B cell (primary cell): ENCODE data around the gene KCNIP1. TPM values are rescaled to one million over a fixed set of nuclear protein-coding genes. Genes with fewer than 3 reads are reported as not detected.

Experiments used
- ATAC-seq: fragments of 200-7000 bp; cut with Tn5 transposase; one replicate; pipeline ENCODE4 v1.10.0; 2021; ENCODE audit warnings: low read depth, mild to moderate bottlenecking, moderate number of reproducible peaks, moderate library complexity
- CTCF ChIA-PET: fragments of 350-600 bp; sonication (Branson Sonifier 250); formaldehyde crosslinking; loops from one replicate; lab custom pipeline; 2021; ENCODE audit warnings: antibody characterized with exemption, inconsistent platforms; lab: Charles Lee
- POLR2A ChIA-PET: fragments of 350-600 bp; sonication (Branson Sonifier 250); formaldehyde crosslinking; loops from one replicate; lab custom pipeline; 2021; ENCODE audit warnings: antibody characterized with exemption; lab: Charles Lee
- DNase-seq: peaks from one replicate; pipeline ENCODE4 v3.0.0; 2013
- H2AFZ ChIP-seq: 2 replicates; pipeline ENCODE4 v1.6.1; 2012; ENCODE audit warnings: mild to moderate bottlenecking, low read depth, low read length; ENCODE audit not compliant: insufficient read depth, poor library complexity, severe bottlenecking
- H3K27ac ChIP-seq, 2 donors: 1 replicate in 1 of 2; 2 replicates in 1 of 2; pipeline ENCODE4 v1.5.1; 2012 to 2013; ENCODE audit warnings: low read length in 2 of 2, mild to moderate bottlenecking in 2 of 2, moderate library complexity in 1 of 2
- H3K27me3 ChIP-seq, 4 experiments: fragments of 200-600 bp in 1 of 4; sonication (generic) in 1 of 4; replicated peaks in 1 of 4; 1 replicate in 2 of 4; 2 replicates in 2 of 4; pipeline versions ENCODE4 v1.6.1 to v1.7.0; 2013 to 2016; ENCODE audit warnings: low read length in 3 of 4, mild to moderate bottlenecking in 2 of 4, mixed read lengths in 1 of 4, moderate library complexity in 1 of 4; ENCODE audit not compliant: insufficient read depth in 4 of 4, control insufficient read depth in 3 of 4; ENCODE audit errors: control extremely low read depth in 1 of 4
- H3K36me3 ChIP-seq, 2 experiments: replicated peaks in 1 of 2; 1 replicate in 1 of 2; 2 replicates in 1 of 2; pipeline versions ENCODE4 v1.6.1 to v1.7.1; 2013; ENCODE audit warnings: low read length in 1 of 2; ENCODE audit not compliant: insufficient read depth in 2 of 2, control insufficient read depth in 1 of 2; ENCODE audit errors: control extremely low read depth in 1 of 2, extremely low read depth in 1 of 2
- H3K4me1 ChIP-seq, 2 donors: fragments of 200-600 bp in 1 of 2; sonication (generic) in 1 of 2; 1 replicate in 1 of 2; 2 replicates in 1 of 2; pipeline versions ENCODE4 v1.5.1 to v1.6.1; 2013 to 2017; ENCODE audit warnings: low read length in 2 of 2; ENCODE audit not compliant: control insufficient read depth in 2 of 2, insufficient read depth in 2 of 2
- H3K4me2 ChIP-seq: replicated peaks from 2 replicates; pipeline ENCODE3; 2012; ENCODE audit warnings: mild to moderate bottlenecking, low read depth, low read length; ENCODE audit not compliant: poor library complexity, severe bottlenecking
- H3K4me3 ChIP-seq, 5 experiments: fragments of 200-600 bp in 1 of 5; sonication (generic) in 1 of 5; 1 replicate in 3 of 5; 2 replicates in 2 of 5; pipeline versions ENCODE4 v1.5.1 to v1.7.0; 2011 to 2016; ENCODE audit warnings: low read length in 4 of 5, mild to moderate bottlenecking in 4 of 5, low read depth in 2 of 5, control low read depth in 1 of 5, moderate library complexity in 1 of 5; ENCODE audit not compliant: insufficient read depth in 1 of 5; ENCODE audit errors: control extremely low read depth in 1 of 5, extremely low read depth in 1 of 5
- H3K79me2 ChIP-seq: fragments of 200-600 bp; sonication (generic); one replicate; pipeline ENCODE4 v1.6.0; 2016; ENCODE audit warnings: low read length; ENCODE audit not compliant: control insufficient read depth, insufficient read depth
- H3K9ac ChIP-seq: fragments of 200-600 bp; sonication (generic); 2 replicates; pipeline ENCODE4 v1.6.1; 2017; ENCODE audit warnings: mild to moderate bottlenecking, low read length, moderate library complexity
- H3K9me3 ChIP-seq, 3 donors: one replicate each; pipeline versions ENCODE4 v1.6.1 to v1.7.1; 2013; ENCODE audit warnings: low read length in 2 of 3; ENCODE audit not compliant: control insufficient read depth in 2 of 3, insufficient read depth in 1 of 3; ENCODE audit errors: control extremely low read depth in 1 of 3
- H4K20me1 ChIP-seq: 2 replicates; pipeline ENCODE4 v1.6.0; 2012; ENCODE audit warnings: mild to moderate bottlenecking, low read length; ENCODE audit not compliant: insufficient read depth, control insufficient read depth, poor library complexity, severe bottlenecking
- H3K27ac Mint-ChIP-seq: one replicate; pipeline ENCODE4 v1.8.0; 2021; ENCODE audit warnings: mixed read lengths
- H3K27me3 Mint-ChIP-seq: one replicate; pipeline ENCODE4 v1.8.0; 2021; ENCODE audit warnings: mixed read lengths
- H3K4me1 Mint-ChIP-seq: one replicate; pipeline ENCODE4 v1.8.0; 2021; ENCODE audit warnings: mixed read lengths
- H3K4me3 Mint-ChIP-seq: one replicate; pipeline ENCODE4 v1.8.0; 2021; ENCODE audit warnings: mixed read lengths
- H3K9me3 Mint-ChIP-seq: one replicate; pipeline ENCODE4 v1.8.0; 2022; ENCODE audit warnings: mixed read lengths; ENCODE audit not compliant: insufficient read depth
- CTCF ChIP-seq: fragments of 200-600 bp; IDR thresholded peaks from one replicate; pipeline ENCODE4 v1.8.0; 2022; ENCODE audit warnings: antibody characterized with exemption, mild to moderate bottlenecking
- EZH2 ChIP-seq: IDR thresholded peaks from 2 replicates; pipeline ENCODE4 v1.6.1; 2012; ENCODE audit warnings: borderline replicate concordance, low read depth, mild to moderate bottlenecking, moderate library complexity, low read length; ENCODE audit not compliant: insufficient read depth, poor library complexity, severe bottlenecking
- whole genome bisulfite sequencing: methylation state at CpG from one replicate; pipeline ENCODE4 v1.1.5; 2013; ENCODE audit warnings: missing lambda C conversion rate; ENCODE audit not compliant: insufficient coverage; 5-methylcytosine and 5-hydroxymethylcytosine counted together
- intact Hi-C: fragments of 100-400 bp; cut with micrococcal nuclease; formaldehyde crosslinking; loops from one replicate; pipeline ENCODE4 v1.10.0; 2022
- polyA plus RNA-seq: library from polyadenylated mRNA; depleted of rRNA; stranded (reverse); fragments of >200 nt; gene quantifications from 2 replicates; pipeline ENCODE4 v1.2.3, GENCODE V29; 2012
- total RNA-seq, 2 donors: library from RNA; stranded (reverse); fragments of 120-200 nt in 1 of 2; gene quantifications; 1 replicate in 1 of 2; 2 replicates in 1 of 2; pipeline versions ENCODE4 v1.2.3 to v1.2.4, GENCODE V29; 2013 to 2022

KCNIP1 gene
- total and polyA plus RNA-seq, 2 donors (not counting 1 experiment from before 2014, with no cell fraction given) = not detected

DNA sequence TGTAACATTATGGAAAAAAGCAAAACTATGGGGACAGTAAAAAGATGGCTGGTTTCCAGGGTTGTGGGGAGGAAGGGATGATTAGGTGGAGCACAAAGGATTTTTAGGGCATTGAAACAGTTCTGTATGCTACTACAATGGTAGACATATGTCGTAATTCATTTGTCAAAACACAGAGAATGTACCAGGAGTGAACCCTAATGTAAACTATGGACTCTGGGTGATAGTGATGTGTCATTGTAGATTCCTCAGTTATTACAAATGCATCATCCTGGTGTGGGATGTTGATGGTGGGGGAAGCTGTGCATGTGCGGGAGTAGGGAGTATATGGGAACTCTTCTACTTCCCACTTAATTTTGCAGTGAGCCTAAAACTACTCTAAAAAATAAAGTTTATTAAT is 144.7 kb downstream of the KCNIP1 start:
- Histone ChIP-seq H4K20me1 (no peaks in the 10 kb centered on the region), H3K27me3 (peaks cover 0 to 3% (median 0%) of the 10 kb centered on the region in 4 experiments), H3K4me2 (no peak overlapping the region), H3K9me3 (peaks cover 0 to 3% (median 0%) of the 10 kb centered on the region in 3 donors), H2AFZ (no peak overlapping the region), H3K9ac (no peak overlapping the region), H3K4me1 (no peaks in the 10 kb centered on the region), H3K79me2 (no peaks in the 10 kb centered on the region), H3K36me3 (no peaks in the 10 kb centered on the region), H3K4me3 (no peak overlapping the region), H3K27ac (no peak overlapping the region)
- no peak for TF ChIP-seq CTCF
- TF ChIP-seq EZH2 = no peak
- no peak for DNase-seq
- intact Hi-C loops = no loop called here
- Mint-ChIP-seq H3K9me3 (no peaks in the 10 kb centered on the region), H3K27me3 (peaks cover 14% of the 10 kb centered on the region), H3K4me3 (no peak overlapping the region), H3K4me1 (no peaks in the 10 kb centered on the region), H3K27ac (no peak overlapping the region)
- WGBS = no CpG with 5 or more reads among the region's 2 CpGs
- no peak for ATAC-seq
- CTCF ChIA-PET = interaction anchor here (1.8 kb wide), 1 partner anchor 9 kb away, joined by 4 read pairs; no protein-coding TSS in a partner anchor
- POLR2A ChIA-PET = no interaction called here

DNA sequence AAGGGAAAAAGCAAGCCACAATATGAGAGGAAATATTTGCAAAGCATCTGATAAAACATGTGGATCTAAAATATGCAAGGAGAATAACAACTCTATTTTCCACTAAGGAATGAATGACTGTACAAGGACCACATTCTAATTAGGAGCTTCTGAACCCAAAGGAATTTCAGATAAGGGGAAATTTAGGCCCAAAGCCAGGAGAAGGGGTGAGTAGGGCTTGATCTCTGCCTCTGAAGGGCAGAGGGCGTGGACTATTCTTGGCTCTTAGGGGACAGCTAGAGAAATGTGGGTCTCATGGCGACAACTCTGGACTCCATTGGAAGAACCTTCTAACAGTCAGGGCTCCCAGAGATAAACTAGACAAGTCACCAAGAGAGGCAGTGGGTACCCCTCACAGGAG is 147.0 kb downstream of the KCNIP1 start:
- Mint-ChIP-seq H3K9me3 (no peaks in the 10 kb centered on the region), H3K4me1 (no peaks in the 10 kb centered on the region), H3K27ac (no peak overlapping the region), H3K27me3 (peaks cover 9% of the 10 kb centered on the region), H3K4me3 (no peak overlapping the region)
- Histone ChIP-seq H3K4me1 (no peaks in the 10 kb centered on the region), H3K36me3 (no peaks in the 10 kb centered on the region), H4K20me1 (no peaks in the 10 kb centered on the region), H2AFZ (no peak overlapping the region), H3K9me3 (no peaks in the 10 kb centered on the region), H3K79me2 (no peaks in the 10 kb centered on the region), H3K4me2 (no peak overlapping the region), H3K9ac (no peak overlapping the region), H3K27me3 (peaks cover 0 to 3% (median 0%) of the 10 kb centered on the region in 4 experiments), H3K4me3 (no peak overlapping the region), H3K27ac (no peak overlapping the region)
- ChIA-PET CTCF (no interaction called here), POLR2A (no interaction called here)
- 67% methylated on average over 1 of the region's 2 CpGs for WGBS
- no peak for ATAC-seq
- no peak for DNase-seq
- intact Hi-C loops = no loop called here
- TF ChIP-seq EZH2 (no peak), CTCF (no peak)
